Activated CD4-positive, alpha-beta T cell treated with anti-CD3 and anti-CD28 coated beads, Interleukin-2, Interleukin-6, amounts not matched to agents 100 ng/mL and 50 ng/mL, durations not matched to agents 16 hours and 8 hours (primary cell): ENCODE measurements around the gene EIF2A.
"Not testable (repeated sequence)": the region's sequence is repeated elsewhere in the genome, so short reads cannot be mapped to it uniquely, and the experiment has no call there.

Experiments
- DNase-seq: peaks from one replicate; pipeline ENCODE4 v3.0.0-alpha.2; 2020

Gene EIF2A

GRCh38 chr3:150544041-150544440, 2.5 kb upstream of the EIF2A start:
- peak; percentile 29 for DNase-seq

- DNase-seq: no peak
These were observed 1.9 kb upstream of the EIF2A start for GRCh38 chr3:150544726-150545125.

GRCh38 chr3:150545419-150546225, 965 bp upstream of the EIF2A start:
- peak; percentile 52 for DNase-seq

GRCh38 chr3:150547045-150547741, 606 bp downstream of the EIF2A start:
- no peak for DNase-seq

- DNase-seq: no peak
These were observed 9.4 kb downstream of the EIF2A start for GRCh38 chr3:150555859-150556436.

- no peak for DNase-seq
These were observed 10.2 kb downstream of the EIF2A start for GRCh38 chr3:150556792-150557191.

GRCh38 chr3:150557725-150558124, 11.1 kb downstream of the EIF2A start:
- DNase-seq: no peak

- DNase-seq: no peak
These were observed 17.7 kb downstream of the EIF2A start for GRCh38 chr3:150564243-150564642.

GRCh38 chr3:150567328-150567727, 20.7 kb downstream of the EIF2A start:
- no peak for DNase-seq

- no peak for DNase-seq
These were observed 31.3 kb downstream of the EIF2A start for GRCh38 chr3:150577855-150578254.

- DNase-seq: no peak
These were observed 34.6 kb downstream of the EIF2A start for GRCh38 chr3:150581174-150581573.

GRCh38 chr3:150582620-150583019, 36.0 kb downstream of the EIF2A start:
- no peak for DNase-seq

GRCh38 chr3:150583028-150583427, 36.4 kb downstream of the EIF2A start:
- DNase-seq: peak; percentile 35

- no peak for DNase-seq
These were observed 41.6 kb downstream of the EIF2A start for GRCh38 chr3:150588027-150588830.

- DNase-seq: no peak
These were observed 43.2 kb downstream of the EIF2A start for GRCh38 chr3:150589759-150590158.

- no peak for DNase-seq
These were observed 47.6 kb downstream of the EIF2A start for GRCh38 chr3:150594150-150594549.

- DNase-seq: no peak
These were observed 51.1 kb downstream of the EIF2A start for GRCh38 chr3:150597646-150598045.

- no peak for DNase-seq
These were observed 53.2 kb downstream of the EIF2A start for GRCh38 chr3:150599611-150600297.

GRCh38 chr3:150600647-150601530, 54.3 kb downstream of the EIF2A start:
- DNase-seq: not testable (repeated sequence)

GRCh38 chr3:150602426-150603152, 56.0 kb downstream of the EIF2A start:
- DNase-seq: no peak
